Activated CD4-positive, CD25-positive, alpha-beta regulatory T cell treated with anti-CD3 and anti-CD28 coated beads, Interleukin-2, amount 50 U/mL, for 16 hours (primary cell): Measurements from ENCODE around the gene DYNC1H1.

Experiments used
- DNase-seq: peaks from one replicate; pipeline ENCODE4 v3.0.0-alpha.2; 2020; ENCODE audit warnings: low read depth, low spot score

DYNC1H1 gene

GRCh38 chr14:101964297-101965180, at the start of gene DYNC1H1:
TSS of gene DYNC1H1 (plus strand) at chr14:101964573. CDS start at chr14:101964692, 119 bp downstream.
- DNase-seq: peak; percentile 76

- DNase-seq: no peak
Observed at GRCh38 chr14:101915871-101916815, 48.2 kb upstream of the DYNC1H1 start.

GRCh38 chr14:101916816-101917412, 47.5 kb upstream of the DYNC1H1 start:
- no peak for DNase-seq

GRCh38 chr14:101917413-101918017, 46.9 kb upstream of the DYNC1H1 start:
- no peak for DNase-seq

- DNase-seq: no peak
Observed at GRCh38 chr14:101918065-101918989, 46.0 kb upstream of the DYNC1H1 start.

GRCh38 chr14:101920271-101920670, 44.1 kb upstream of the DYNC1H1 start:
- no peak for DNase-seq

GRCh38 chr14:101922866-101923265, 41.5 kb upstream of the DYNC1H1 start:
- no peak for DNase-seq

- no peak for DNase-seq
Observed at GRCh38 chr14:101925152-101925551, 39.2 kb upstream of the DYNC1H1 start.

- no peak for DNase-seq
Observed at GRCh38 chr14:101926085-101926484, 38.3 kb upstream of the DYNC1H1 start.

- DNase-seq: no peak
Observed at GRCh38 chr14:101926620-101927019, 37.8 kb upstream of the DYNC1H1 start.

- no peak for DNase-seq
Observed at GRCh38 chr14:101927859-101928258, 36.5 kb upstream of the DYNC1H1 start.

- DNase-seq: no peak
Observed at GRCh38 chr14:101928415-101928841, 35.9 kb upstream of the DYNC1H1 start.

- no peak for DNase-seq
Observed at GRCh38 chr14:101929096-101929495, 35.3 kb upstream of the DYNC1H1 start.

GRCh38 chr14:101929946-101930345, 34.4 kb upstream of the DYNC1H1 start:
- DNase-seq: no peak

GRCh38 chr14:101932673-101933072, 31.7 kb upstream of the DYNC1H1 start:
- DNase-seq: no peak

GRCh38 chr14:101933209-101933608, 31.2 kb upstream of the DYNC1H1 start:
- no peak for DNase-seq

- no peak for DNase-seq
Observed at GRCh38 chr14:101934601-101935150, 29.7 kb upstream of the DYNC1H1 start.

GRCh38 chr14:101937926-101938767, 26.2 kb upstream of the DYNC1H1 start:
- DNase-seq: no peak

- DNase-seq: no peak
Observed at GRCh38 chr14:101939646-101940170, 24.7 kb upstream of the DYNC1H1 start.
